Bronchial epithelial cell (primary cell): ENCODE measurements around the gene CDR2L. TPM values are rescaled to one million over a fixed set of nuclear protein-coding genes. Genes with fewer than 3 reads are reported as not detected.
A peak's percentile ranks its signal among the peaks of the same experiment; 100 is the strongest.
"Not testable (repeated sequence)": the region's sequence is repeated elsewhere in the genome, so short reads cannot be mapped to it uniquely, and the experiment has no call there.

Experiments
- DNase-seq: peaks from one replicate; pipeline ENCODE4 v3.0.0-alpha.2; 2010; ENCODE audit warnings: low read depth
- FAIRE-seq: peaks from 2 replicates; lab custom pipeline; 2011; peaks lifted over from hg19 to GRCh38; lab: Jason Lieb, UNC
- H3K27me3 ChIP-seq: 2 replicates; pipeline ENCODE4 v1.5.1; 2011; ENCODE audit warnings: low read length; ENCODE audit not compliant: control insufficient read depth, insufficient read depth
- H3K36me3 ChIP-seq: 2 replicates; pipeline ENCODE4 v1.5.1; 2011; ENCODE audit warnings: low read length; ENCODE audit not compliant: control insufficient read depth, insufficient read depth
- H3K4me3 ChIP-seq: 2 replicates; pipeline ENCODE4 v1.5.1; 2011; ENCODE audit warnings: mild to moderate bottlenecking, low read depth, low read length, control low read depth
- total RNA-seq: library from RNA; depleted of rRNA; stranded (reverse); fragments of >200 nt; gene quantifications from 2 replicates; pipeline ENCODE4 v1.2.1, GENCODE V29; 2014
- TF ChIP-seq, protein P1 (sequence below): IDR thresholded peaks from 2 replicates; pipeline ENCODE4 v1.5.1; 2011; ENCODE audit warnings: mild to moderate bottlenecking, moderate library complexity, low read length, control low read depth, inconsistent platforms; ENCODE audit not compliant: insufficient read depth, severe bottlenecking

Gene CDR2L
- total RNA-seq, 1 donor from 2014 or later = 6.1 TPM

DNA sequence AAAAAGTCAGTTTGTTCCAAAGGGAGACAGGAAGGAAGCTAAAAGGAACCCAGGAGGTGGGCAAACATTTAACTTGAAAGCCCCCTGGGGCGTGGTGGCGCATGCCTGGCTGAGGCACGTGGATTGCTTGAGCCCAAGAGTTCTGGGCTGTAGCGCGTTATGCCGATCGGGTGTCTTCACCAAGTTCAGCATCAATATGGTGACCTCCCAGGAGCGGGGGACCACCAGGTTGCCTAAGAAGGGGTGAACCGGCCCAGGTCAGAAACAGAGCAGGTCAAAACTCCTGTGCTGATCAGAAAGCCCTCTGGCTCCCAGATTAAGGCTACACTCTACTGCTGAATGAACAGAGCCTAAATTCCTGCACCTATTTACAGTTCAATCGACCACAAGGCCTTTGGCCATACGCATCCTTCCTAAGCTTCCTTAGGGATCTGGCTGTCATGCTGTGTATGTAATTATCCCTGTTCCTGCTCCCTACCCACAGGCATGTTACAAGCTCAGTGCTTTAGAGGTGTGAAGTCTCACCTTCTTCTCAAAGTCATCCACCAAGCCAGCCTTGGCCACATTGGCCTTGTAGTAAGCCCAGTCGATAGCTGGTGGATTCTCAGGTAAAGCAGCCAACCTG, 54.3 kb downstream of the CDR2L start:
- H3K4me3 ChIP-seq = no peak overlapping the region
- no peaks in the 10 kb centered on the region for H3K27me3 ChIP-seq
- FAIRE-seq (no peak), DNase-seq (no peak)
- TF ChIP-seq, protein P1, sequence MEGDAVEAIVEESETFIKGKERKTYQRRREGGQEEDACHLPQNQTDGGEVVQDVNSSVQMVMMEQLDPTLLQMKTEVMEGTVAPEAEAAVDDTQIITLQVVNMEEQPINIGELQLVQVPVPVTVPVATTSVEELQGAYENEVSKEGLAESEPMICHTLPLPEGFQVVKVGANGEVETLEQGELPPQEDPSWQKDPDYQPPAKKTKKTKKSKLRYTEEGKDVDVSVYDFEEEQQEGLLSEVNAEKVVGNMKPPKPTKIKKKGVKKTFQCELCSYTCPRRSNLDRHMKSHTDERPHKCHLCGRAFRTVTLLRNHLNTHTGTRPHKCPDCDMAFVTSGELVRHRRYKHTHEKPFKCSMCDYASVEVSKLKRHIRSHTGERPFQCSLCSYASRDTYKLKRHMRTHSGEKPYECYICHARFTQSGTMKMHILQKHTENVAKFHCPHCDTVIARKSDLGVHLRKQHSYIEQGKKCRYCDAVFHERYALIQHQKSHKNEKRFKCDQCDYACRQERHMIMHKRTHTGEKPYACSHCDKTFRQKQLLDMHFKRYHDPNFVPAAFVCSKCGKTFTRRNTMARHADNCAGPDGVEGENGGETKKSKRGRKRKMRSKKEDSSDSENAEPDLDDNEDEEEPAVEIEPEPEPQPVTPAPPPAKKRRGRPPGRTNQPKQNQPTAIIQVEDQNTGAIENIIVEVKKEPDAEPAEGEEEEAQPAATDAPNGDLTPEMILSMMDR = no peak
- peaks cover 14% of the 10 kb centered on the region for H3K36me3 ChIP-seq

DNA sequence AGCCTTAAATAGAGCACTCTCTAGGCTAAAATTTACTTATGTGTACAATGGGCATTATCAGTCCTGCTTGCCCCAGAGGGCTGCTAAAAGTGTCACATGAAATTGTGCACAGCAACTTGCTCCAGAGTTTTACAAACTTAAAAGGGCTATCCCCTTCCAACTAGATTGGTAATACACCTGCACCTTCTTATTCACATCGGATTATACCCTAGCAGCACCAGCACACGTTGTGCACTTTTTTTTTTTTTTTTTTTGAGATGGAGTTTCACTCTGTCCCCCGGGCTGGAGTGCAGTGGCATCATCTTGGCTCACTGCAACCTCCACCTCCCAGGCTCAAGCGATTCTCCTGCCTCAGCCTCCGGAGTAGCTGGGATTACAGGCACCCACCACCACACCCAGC, 56.4 kb downstream of the CDR2L start:
- not testable (repeated sequence) for FAIRE-seq, DNase-seq, H3K27me3 ChIP-seq, H3K4me3 ChIP-seq
- peaks cover 14% of the 10 kb centered on the region for H3K36me3 ChIP-seq

DNA sequence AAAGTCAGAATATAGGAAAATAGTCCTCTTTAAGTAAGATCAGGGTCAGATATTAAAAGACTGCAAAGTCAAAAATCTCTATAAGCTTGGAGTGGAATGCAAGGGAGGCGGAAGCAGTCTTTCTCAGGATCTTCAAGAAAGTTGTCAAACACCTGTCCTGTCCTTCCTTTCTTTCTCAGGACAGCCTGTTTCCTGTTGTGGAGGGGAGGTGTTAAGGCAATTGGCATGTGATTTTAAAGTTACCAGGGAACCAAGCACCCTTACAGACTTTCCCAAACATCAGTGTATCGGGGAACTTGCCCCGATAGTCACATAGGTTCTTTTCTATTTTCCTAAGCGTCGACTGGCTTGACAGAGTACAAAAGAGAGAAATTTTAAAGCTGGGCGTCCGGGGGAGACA, 57.3 kb downstream of the CDR2L start:
- Histone ChIP-seq H3K36me3 (peaks cover 10% of the 10 kb centered on the region), H3K4me3 (no peak overlapping the region), H3K27me3 (no peaks in the 10 kb centered on the region)
- TF ChIP-seq, protein P1 = no peak
- DNase-seq (no peak), FAIRE-seq (no peak)

DNA sequence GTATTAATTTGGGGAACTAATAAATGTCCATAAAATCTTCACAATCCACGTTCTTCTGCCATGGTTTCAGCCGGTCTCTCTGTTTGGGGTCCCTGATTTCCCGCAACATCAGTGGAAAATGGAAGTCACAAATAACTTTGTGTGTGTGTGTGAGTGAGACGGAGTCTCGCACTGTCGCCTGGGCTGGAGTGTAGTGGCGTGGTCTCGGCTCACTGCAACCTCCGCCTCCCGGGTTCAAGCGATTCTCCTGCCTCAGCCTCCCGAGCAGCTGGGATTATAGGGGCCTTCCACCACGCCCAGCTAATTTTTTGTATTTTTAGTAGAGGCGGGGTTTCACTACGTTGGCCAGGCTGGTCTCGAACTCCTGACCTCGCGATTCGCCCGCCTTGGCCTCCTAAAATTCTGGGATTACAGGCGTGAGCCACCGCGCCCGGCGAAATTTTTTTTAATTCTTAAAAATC, 58.5 kb downstream of the CDR2L start:
- FAIRE-seq, H3K36me3 ChIP-seq, DNase-seq, H3K27me3 ChIP-seq: not testable (repeated sequence)
- H3K4me3 ChIP-seq = peak overlapping the region; percentile 99

DNA sequence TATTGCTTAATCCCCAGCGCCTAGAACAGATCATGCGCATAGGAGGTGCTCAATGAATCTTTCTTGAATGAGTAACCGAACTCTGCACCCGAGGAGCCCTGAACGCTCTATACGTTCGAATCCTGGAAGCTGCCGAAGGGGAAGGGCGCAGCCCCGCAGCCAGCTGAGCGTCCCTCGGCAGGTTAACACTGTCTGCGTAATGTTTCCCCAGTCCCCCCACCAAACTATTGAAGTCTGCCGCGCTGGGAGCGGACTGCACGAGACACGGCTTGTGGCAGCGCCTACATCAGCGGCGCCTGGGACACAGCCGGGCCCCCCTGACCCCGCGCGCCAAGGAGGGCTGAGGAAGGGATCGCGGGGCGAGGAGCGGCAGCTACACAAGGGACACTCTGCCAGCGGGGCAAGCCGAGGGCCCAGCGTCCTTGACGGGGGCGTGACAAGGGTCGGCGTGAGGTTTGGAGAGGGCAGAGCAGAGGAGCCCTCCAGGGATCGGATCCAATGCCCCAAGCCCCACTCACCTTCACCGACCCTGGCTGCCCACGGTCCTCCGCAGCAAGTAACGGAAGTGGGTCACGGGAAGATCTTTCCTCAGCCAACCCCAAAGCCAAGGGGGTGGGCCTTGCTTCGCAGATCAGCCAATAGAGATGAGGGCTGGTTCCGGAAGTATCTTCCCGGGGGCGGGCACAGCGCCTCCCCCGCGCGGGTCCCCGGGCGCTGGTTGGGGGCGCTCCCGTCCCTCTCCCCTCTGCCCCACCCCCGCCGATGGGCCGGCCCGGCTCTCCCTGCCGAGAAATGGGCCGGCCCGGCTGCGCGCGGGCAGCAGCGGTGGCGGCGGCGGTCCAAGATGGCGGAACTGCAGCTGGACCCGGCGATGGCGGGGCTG, 59.2 kb downstream of the CDR2L start, which contains the start of the genes ATP5PD and KCTD2:
Gene ATP5PD (minus strand): TSS at position 563 of the 883 bp plus-strand sequence. CDS start 4,319 bp downstream, outside the sequence.
Gene KCTD2 (plus strand): TSS at position 819 of the 883 bp plus-strand sequence. CDS start 26 bp downstream, at position 845.
- Histone ChIP-seq H3K27me3 (no peaks in the 10 kb centered on the region), H3K36me3 (peaks cover 3% of the 10 kb centered on the region), H3K4me3 (peak within 1 kb of the TSS; percentile 99)
- TF ChIP-seq, protein P1 = no peak
- FAIRE-seq = no peak
- peak; percentile 93 for DNase-seq

DNA sequence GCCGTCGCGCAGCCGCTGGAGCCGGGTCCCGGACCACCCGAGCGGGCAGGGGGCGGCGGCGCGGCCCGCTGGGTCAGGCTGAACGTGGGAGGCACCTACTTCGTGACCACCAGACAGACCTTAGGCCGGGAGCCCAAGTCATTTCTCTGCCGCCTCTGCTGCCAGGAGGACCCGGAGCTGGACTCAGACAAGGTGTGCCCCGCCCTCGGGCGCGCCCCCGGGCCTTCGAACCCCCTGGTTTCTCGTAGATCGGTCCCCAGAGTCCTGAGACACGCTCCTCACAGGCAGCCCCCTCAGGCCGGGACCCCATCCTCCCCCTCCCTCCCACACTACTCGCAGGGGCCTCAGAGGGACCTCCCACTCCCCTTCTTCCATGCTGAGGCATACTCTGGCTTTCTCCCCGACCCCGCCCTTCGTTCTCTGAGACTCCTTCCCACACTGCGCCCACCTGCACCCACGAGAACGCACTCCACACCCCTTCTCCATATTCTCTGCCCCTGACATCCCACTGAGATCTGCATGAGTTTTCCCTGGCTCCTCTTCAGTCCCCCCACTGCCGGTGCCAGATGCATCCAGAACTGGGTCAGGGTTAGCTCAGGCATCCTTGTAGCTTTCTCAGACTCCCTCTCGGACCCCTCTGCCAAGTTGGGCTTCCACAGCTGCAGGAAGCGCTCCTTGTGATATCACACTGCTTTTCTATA, 60.1 kb downstream of the CDR2L start:
- Histone ChIP-seq H3K27me3 (no peaks in the 10 kb centered on the region), H3K4me3 (peak overlapping the region; percentile 99), H3K36me3 (peaks cover 2% of the 10 kb centered on the region)
- FAIRE-seq = no peak
- DNase-seq = no peak
- TF ChIP-seq, protein P1 = no peak
